GM12891 (cell line): Measurements from ENCODE around the gene ST6GALNAC3.

Source experiments
- POLR2A ChIP-seq: IDR thresholded peaks from 2 replicates; pipeline ENCODE4 v1.6.1; 2011; ENCODE audit warnings: low read depth, low read length, control low read depth
- POLR2AphosphoS5 ChIP-seq: IDR thresholded peaks from 2 replicates; pipeline ENCODE4 v1.6.1; 2011; ENCODE audit warnings: low read depth, low read length, control low read depth
- POU2F2 ChIP-seq: IDR thresholded peaks from 2 replicates; pipeline ENCODE4 v1.6.1; 2011; ENCODE audit warnings: low read depth, mild to moderate bottlenecking, control low read depth, low read length, moderate library complexity
- TAF1 ChIP-seq: IDR thresholded peaks from 2 replicates; pipeline ENCODE4 v1.6.1; 2011; ENCODE audit warnings: low read depth, low read length, control low read depth

DNA sequence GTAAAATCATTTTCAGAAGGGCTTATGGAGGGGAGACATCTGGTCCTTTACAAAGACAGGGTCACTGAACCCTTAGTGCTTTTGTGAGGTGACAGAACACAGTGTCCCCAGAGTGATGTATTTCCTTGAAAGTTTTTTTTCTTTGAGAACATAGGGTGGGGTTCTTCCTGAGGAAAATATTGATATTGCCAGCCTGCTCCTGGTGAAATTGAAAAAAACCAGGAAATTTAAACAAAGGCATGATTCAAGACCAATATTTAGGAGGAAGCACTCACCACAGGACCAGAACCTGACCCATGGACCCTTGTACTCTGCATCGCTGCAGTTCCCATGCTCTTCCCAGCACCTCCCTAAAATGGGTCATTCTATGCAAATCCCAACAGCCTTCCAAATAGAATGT, 63.7 kb downstream of the ST6GALNAC3 start:
- TF ChIP-seq POLR2A = no peak
- no peak for TF ChIP-seq TAF1
- TF ChIP-seq POU2F2 = no peak
- TF ChIP-seq POLR2AphosphoS5 = no peak
